OCI-LY7 (cell line): ENCODE data around the gene SYNGR2. TPM values are rescaled to one million over a fixed set of nuclear protein-coding genes. Genes with fewer than 3 reads are reported as not detected.

Experiments
- BruUV-seq: library from RNA; stranded (reverse); fragments of 400-500 nt; replicated peaks from 2 replicates; lab custom pipeline; 2021; lab: Mats Ljungman, UMichigan
- CTCF ChIA-PET: fragments of 300-600 bp; sonication (Branson Sonifier 250); formaldehyde crosslinking; loops from one replicate; lab custom pipeline; 2022; ENCODE audit warnings: antibody characterized with exemption; ENCODE audit not compliant: unreplicated experiment; lab: Charles Lee
- POLR2A ChIA-PET: fragments of 300-600 bp; sonication (Branson Sonifier 250); formaldehyde crosslinking; loops from one replicate; lab custom pipeline; 2022; ENCODE audit warnings: antibody characterized with exemption; lab: Charles Lee
- DNase-seq: peaks from one replicate; pipeline ENCODE4 v3.0.0-alpha.2; 2015; ENCODE audit warnings: low spot score
- H2AFZ ChIP-seq: fragments of 200-600 bp; sonication (generic), shearing (Covaris generic); 2 replicates; pipeline ENCODE4 v1.6.1; 2014; ENCODE audit warnings: mild to moderate bottlenecking, antibody characterized with exemption, low read length, moderate library complexity
- H3K27ac ChIP-seq: fragments of 200-600 bp; sonication (generic); 2 replicates; pipeline ENCODE4 v1.5.1; 2014; ENCODE audit warnings: mixed run types, low read depth, mild to moderate bottlenecking, moderate library complexity, low read length, inconsistent platforms; ENCODE audit not compliant: poor library complexity, severe bottlenecking
- H3K36me3 ChIP-seq: fragments of 200-600 bp; sonication (generic); 2 replicates; pipeline ENCODE4 v1.6.1; 2014; ENCODE audit warnings: mild to moderate bottlenecking, antibody characterized with exemption, low read length, moderate library complexity, mixed read lengths; ENCODE audit not compliant: insufficient read depth
- H3K4me1 ChIP-seq: fragments of 200-600 bp; sonication (generic); 2 replicates; pipeline ENCODE4 v1.5.1; 2014; ENCODE audit warnings: mild to moderate bottlenecking, low read length; ENCODE audit not compliant: insufficient read depth, poor library complexity, severe bottlenecking
- H3K4me2 ChIP-seq: fragments of 200-600 bp; sonication (generic); 2 replicates; pipeline ENCODE4 v1.6.1; 2014; ENCODE audit warnings: mild to moderate bottlenecking, low read length
- H3K4me3 ChIP-seq: fragments of 200-600 bp; sonication (generic); 2 replicates; pipeline ENCODE4 v1.5.1; 2014; ENCODE audit warnings: mild to moderate bottlenecking, low read depth, low read length; ENCODE audit not compliant: poor library complexity, severe bottlenecking
- H3K79me2 ChIP-seq: fragments of 200-600 bp; sonication (generic); 2 replicates; pipeline ENCODE4 v1.6.1; 2016; ENCODE audit warnings: low read depth, mild to moderate bottlenecking, low read length, moderate library complexity, mixed read lengths; ENCODE audit not compliant: insufficient read depth
- H3K9me2 ChIP-seq: fragments of 200-600 bp; sonication (generic); 2 replicates; pipeline ENCODE4 v1.6.1; 2016; ENCODE audit warnings: mild to moderate bottlenecking, low read length, mixed read lengths; ENCODE audit not compliant: insufficient read depth
- H3K9me3 ChIP-seq: fragments of 200-600 bp; sonication (generic); 2 replicates; pipeline ENCODE4 v1.6.1; 2014; ENCODE audit warnings: mild to moderate bottlenecking, mixed run types, low read length, mixed read lengths
- H4K20me1 ChIP-seq: fragments of 200-600 bp; sonication (generic); 2 replicates; pipeline ENCODE4 v1.6.1; 2014; ENCODE audit warnings: mild to moderate bottlenecking, antibody characterized with exemption, low read length, moderate library complexity, mixed read lengths; ENCODE audit not compliant: insufficient read depth
- CTCF ChIP-seq: fragments of 200-600 bp; sonication (generic); conservative IDR thresholded peaks from 2 replicates; pipeline ENCODE4 v1.5.1; 2014; ENCODE audit warnings: mild to moderate bottlenecking, antibody characterized with exemption, low read length, moderate library complexity, mixed read lengths
- EZH2phosphoT487 ChIP-seq: fragments of 200-600 bp; sonication (generic); IDR thresholded peaks from 2 replicates; pipeline ENCODE4 v1.6.1; 2018; ENCODE audit warnings: low read depth, borderline replicate concordance, mild to moderate bottlenecking, mixed run types, antibody characterized with exemption, low read length, moderate library complexity, mixed read lengths
- intact Hi-C: fragments of 100-400 bp; cut with micrococcal nuclease; formaldehyde crosslinking; loops from one replicate; pipeline ENCODE4 v1.10.0; 2022; ENCODE audit not compliant: unreplicated experiment
- total RNA-seq, 2 experiments: library from RNA; depleted of rRNA in 1 of 2; stranded (reverse); fragments of >200 nt in 1 of 2; shearing (Covaris generic) in 1 of 2; gene quantifications; 2 replicates each; pipeline ENCODE4 v1.2.3, GENCODE V29; 2014 to 2022

SYNGR2 gene
- total RNA-seq, 2 experiments from 2014 or later, result 35.4 to 44.9 TPM

- CTCF ChIA-PET, result interaction anchor here (0.6 kb wide), 1 partner anchor 9 kb away, joined by 3 read pairs; no protein-coding TSS in a partner anchor
- H4K20me1 ChIP-seq, result peaks cover 3% of the 10 kb centered on the region; the same call in 1 of the 2 replicates
- DNase-seq, result no peak
- no peaks in the 10 kb centered on the region for H3K9me2 ChIP-seq
- peak overlapping the region; percentile 76 for H3K4me3 ChIP-seq
- peak overlapping the region; percentile 84 for H3K4me2 ChIP-seq
- no TSS peak for BruUV-seq
- H3K4me1 ChIP-seq, result peaks cover 53% of the 10 kb centered on the region
- peaks cover 36% of the 10 kb centered on the region for H3K79me2 ChIP-seq
- POLR2A ChIA-PET, result no interaction called here
- no peak overlapping the region for H2AFZ ChIP-seq
- no peak for TF ChIP-seq CTCF
- no peak for TF ChIP-seq EZH2phosphoT487
- no peaks in the 10 kb centered on the region for H3K9me3 ChIP-seq
- intact Hi-C loops, result no loop called here
- H3K36me3 ChIP-seq, result peaks cover 48% of the 10 kb centered on the region
- H3K27ac ChIP-seq, result no peak overlapping the region
Measured at GRCh38 chr17:78184351-78184750, 16.0 kb downstream of the SYNGR2 start.

GRCh38 chr17:78184868-78185267 is 16.5 kb downstream of the SYNGR2 start:
- H3K9me3 ChIP-seq, result no peaks in the 10 kb centered on the region
- no TSS peak for BruUV-seq
- intact Hi-C loops, result no loop called here
- peaks cover 48% of the 10 kb centered on the region for H3K36me3 ChIP-seq
- peaks cover 3% of the 10 kb centered on the region; the same call in 1 of the 2 replicates for H4K20me1 ChIP-seq
- no peak for TF ChIP-seq CTCF
- TF ChIP-seq EZH2phosphoT487, result no peak
- POLR2A ChIA-PET, result no interaction called here
- H3K9me2 ChIP-seq, result no peaks in the 10 kb centered on the region
- peaks cover 57% of the 10 kb centered on the region for H3K4me1 ChIP-seq
- peak overlapping the region; percentile 76 for H3K4me3 ChIP-seq
- peak overlapping the region; percentile 84 for H3K4me2 ChIP-seq
- no peak overlapping the region for H2AFZ ChIP-seq
- CTCF ChIA-PET, result no interaction called here
- peaks cover 41% of the 10 kb centered on the region for H3K79me2 ChIP-seq
- no peak overlapping the region for H3K27ac ChIP-seq
- no peak for DNase-seq

- DNase-seq, result peak; percentile 53
- intact Hi-C loops, result loop anchor here (2.0 kb wide), 1 partner anchor 61 kb away; no protein-coding TSS in a partner anchor
- TF ChIP-seq CTCF (no peak), EZH2phosphoT487 (no peak)
- CTCF ChIA-PET, result interaction anchor here (0.6 to 1.6 kb wide), 4 partner anchors 10 to 1771 kb away, joined by 3 to 5 read pairs (median 4); partner anchors contain the start of gene TMC8
- peak overlapping the region; percentile 84 for H3K4me2 ChIP-seq
- H3K27ac ChIP-seq, result no peak overlapping the region
- no peaks in the 10 kb centered on the region for H3K9me3 ChIP-seq
- peaks cover 49% of the 10 kb centered on the region for H3K36me3 ChIP-seq
- POLR2A ChIA-PET, result interaction anchor here (0.6 to 1.7 kb wide), 8 partner anchors 10 to 71 kb away, joined by 3 to 6 read pairs (median 3); partner anchors contain the start of gene TMC6
- no peak overlapping the region for H2AFZ ChIP-seq
- peaks cover 58% of the 10 kb centered on the region for H3K4me1 ChIP-seq
- no peaks in the 10 kb centered on the region for H3K9me2 ChIP-seq
- peaks cover 54% of the 10 kb centered on the region for H3K79me2 ChIP-seq
- H3K4me3 ChIP-seq, result peak overlapping the region; percentile 76
- H4K20me1 ChIP-seq, result peaks cover 3% of the 10 kb centered on the region; the same call in 1 of the 2 replicates
- BruUV-seq, result no TSS peak
Measured at GRCh38 chr17:78185981-78186691, 17.8 kb downstream of the SYNGR2 start.
